ENCODE data around the gene PDCD7.

The PDCD7 gene

DNA sequence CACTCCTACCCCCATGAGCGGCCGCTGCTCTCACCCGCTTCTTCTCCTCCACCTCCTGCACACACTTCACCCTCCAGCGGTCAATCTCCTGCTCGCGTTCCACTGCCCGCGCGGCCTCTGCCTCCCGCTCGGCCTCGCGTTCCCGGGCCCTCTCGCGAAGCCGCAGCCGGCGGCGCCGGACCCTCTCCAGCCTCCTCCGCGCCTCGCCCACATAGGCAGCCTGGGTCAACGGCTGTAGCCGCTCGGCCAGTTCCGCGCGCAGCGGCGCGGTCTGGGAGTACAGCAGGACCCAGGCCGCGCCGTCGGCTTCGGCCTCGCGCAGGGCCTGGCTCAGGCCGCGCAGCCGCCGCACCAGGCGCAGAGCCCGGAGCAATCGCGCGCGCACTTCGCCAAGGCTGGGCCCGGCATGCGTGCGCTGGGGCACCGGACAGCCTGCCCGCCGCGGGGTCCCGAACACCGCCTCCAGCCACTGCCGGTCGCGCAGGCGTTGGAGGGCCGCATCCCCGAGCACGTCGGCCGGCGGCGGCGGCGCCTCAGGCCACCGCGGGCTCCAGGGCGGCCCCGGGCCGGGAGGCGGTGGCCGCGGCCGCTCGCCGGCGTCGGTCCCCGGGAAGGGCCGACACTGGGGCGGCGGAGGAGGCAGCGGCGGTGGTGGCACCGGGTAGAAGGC lies 595 bp downstream of the PDCD7 start:
- TF ChIP-seq PAX5 (IDR thresholded peaks at IDR 0.05; ENCODE audit: insufficient read depth, low read length, severe bottlenecking) = no peak
- TF ChIP-seq POLR2AphosphoS5 (IDR thresholded peaks at IDR 0.05; ENCODE audit: low read depth, low read length) = 0 out of 2 replicates have a peak, but pooled peaks have one; percentile 20
- no peak for TF ChIP-seq POU2F2 (IDR thresholded peaks at IDR 0.05; ENCODE audit: low read depth, low read length)
- TF ChIP-seq POLR2A (IDR thresholded peaks at IDR 0.05; ENCODE audit: low read depth, low read length) = no peak
- peak; percentile 33 for FAIRE-seq
- DNase-seq (ENCODE audit: insufficient read length, low spot score) = peak; percentile 66

- FAIRE-seq = no peak
- DNase-seq (ENCODE audit: insufficient read length, low spot score) = no peak
- TF ChIP-seq SPI1 (IDR thresholded peaks at IDR 0.05; ENCODE audit: low read depth, low read length) = no peak
- no peak for TF ChIP-seq POU2F2 (IDR thresholded peaks at IDR 0.05; ENCODE audit: low read depth, low read length)
- TF ChIP-seq PAX5 (IDR thresholded peaks at IDR 0.05; ENCODE audit: insufficient read depth, low read length, severe bottlenecking) = no peak
- no peak for TF ChIP-seq POLR2A (IDR thresholded peaks at IDR 0.05; ENCODE audit: low read depth, low read length)
Measured at GRCh38 chr15:65130941-65131340, 2.7 kb downstream of the PDCD7 start.

GRCh38 chr15:65115542-65115941 lies 18.1 kb downstream of the PDCD7 start:
- no peak for FAIRE-seq
- TF ChIP-seq PAX5 (IDR thresholded peaks at IDR 0.05; ENCODE audit: insufficient read depth, low read length, severe bottlenecking) (no peak), TAF1 (IDR thresholded peaks at IDR 0.05; ENCODE audit: low read depth, low read length) (no peak)

GRCh38 chr15:65115086-65115485 lies 18.5 kb downstream of the PDCD7 start, which contains the start of gene UBAP1L:
UBAP1L (minus strand) TSS chr15:65115200; CDS start chr15:65106215, 8,985 bp downstream.
- TF ChIP-seq TAF1 (IDR thresholded peaks at IDR 0.05; ENCODE audit: low read depth, low read length) (no peak), POLR2A (IDR thresholded peaks at IDR 0.05; ENCODE audit: low read depth, low read length) (no peak), PAX5 (IDR thresholded peaks at IDR 0.05; ENCODE audit: insufficient read depth, low read length, severe bottlenecking) (no peak)
- DNase-seq (ENCODE audit: insufficient read length, low spot score) (no peak), FAIRE-seq (no peak)

More at GRCh38 chr15:65115542-65115941, 18.1 kb downstream of the PDCD7 start:
- DNase-seq (ENCODE audit: insufficient read length, low spot score) = no peak

DNA sequence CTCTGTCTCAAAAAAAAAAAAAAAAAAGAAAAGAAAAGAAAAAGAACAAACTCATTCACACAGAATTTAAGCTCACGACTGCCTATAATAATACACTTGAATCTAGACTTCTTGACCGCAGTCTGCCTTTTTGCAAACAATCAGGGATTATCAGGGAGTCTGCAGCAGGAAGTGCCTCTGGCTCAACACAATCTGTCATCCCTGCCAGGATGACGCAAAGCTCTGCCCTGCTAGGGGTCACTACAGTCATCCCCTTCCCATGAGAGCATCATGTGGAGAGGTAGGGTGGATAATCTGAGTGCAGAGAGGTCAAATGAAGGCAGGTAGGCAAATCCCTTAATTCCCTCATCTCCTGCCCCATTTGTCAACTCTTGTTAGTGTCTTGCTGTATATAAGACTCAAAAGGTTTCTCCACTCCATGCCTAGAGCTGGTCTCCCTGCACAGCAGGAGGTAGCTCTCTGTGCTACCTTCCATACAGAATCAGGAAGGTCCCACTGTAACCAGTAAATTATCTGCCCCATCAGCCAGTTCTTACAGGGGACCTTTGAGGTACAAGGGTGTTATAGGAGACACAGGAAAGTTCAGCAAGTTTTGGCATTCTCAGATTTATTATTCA lies 22.8 kb downstream of the PDCD7 start:
- TF ChIP-seq POLR2A (IDR thresholded peaks at IDR 0.05; ENCODE audit: low read depth, low read length) (no peak), PAX5 (IDR thresholded peaks at IDR 0.05; ENCODE audit: insufficient read depth, low read length, severe bottlenecking) (no peak), TAF1 (IDR thresholded peaks at IDR 0.05; ENCODE audit: low read depth, low read length) (no peak), POU2F2 (IDR thresholded peaks at IDR 0.05; ENCODE audit: low read depth, low read length) (no peak), POLR2AphosphoS5 (IDR thresholded peaks at IDR 0.05; ENCODE audit: low read depth, low read length) (no peak), SPI1 (IDR thresholded peaks at IDR 0.05; ENCODE audit: low read depth, low read length) (no peak)
- no peak for DNase-seq (ENCODE audit: insufficient read length, low spot score)
- FAIRE-seq = no peak

DNA sequence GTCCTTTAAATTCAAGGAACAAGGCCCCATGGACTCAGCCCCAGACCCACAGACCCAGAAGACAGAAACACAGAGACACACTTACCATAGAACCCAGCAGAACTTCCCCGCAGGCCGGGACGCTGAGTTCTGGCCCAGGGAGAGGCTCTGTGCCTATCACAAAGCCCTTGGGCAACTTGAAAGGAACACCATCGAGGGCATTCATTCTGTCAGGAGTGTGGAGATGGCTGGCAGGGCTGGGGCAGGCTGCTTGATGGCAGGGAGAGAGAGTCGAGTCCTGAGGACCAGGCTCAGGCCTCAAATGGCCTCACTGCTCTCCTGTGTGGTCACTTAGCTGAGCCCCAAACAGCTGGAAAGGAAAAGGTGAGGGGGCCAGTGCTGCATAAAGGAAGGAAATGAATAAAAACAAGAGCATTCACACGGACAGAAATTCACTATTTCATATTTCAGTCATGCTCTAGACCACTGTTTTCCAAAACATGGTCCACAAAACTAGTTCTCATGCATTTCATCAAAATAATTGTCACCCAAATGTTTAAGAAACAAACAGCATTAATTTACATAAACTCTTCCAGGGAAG lies 27.5 kb downstream of the PDCD7 start:
- FAIRE-seq = no peak
- TF ChIP-seq PAX5 (IDR thresholded peaks at IDR 0.05; ENCODE audit: insufficient read depth, low read length, severe bottlenecking) (no peak), POU2F2 (IDR thresholded peaks at IDR 0.05; ENCODE audit: low read depth, low read length) (no peak), POLR2A (IDR thresholded peaks at IDR 0.05; ENCODE audit: low read depth, low read length) (no peak), SPI1 (IDR thresholded peaks at IDR 0.05; ENCODE audit: low read depth, low read length) (no peak), TAF1 (IDR thresholded peaks at IDR 0.05; ENCODE audit: low read depth, low read length) (no peak), POLR2AphosphoS5 (IDR thresholded peaks at IDR 0.05; ENCODE audit: low read depth, low read length) (no peak)
- no peak for DNase-seq (ENCODE audit: insufficient read length, low spot score)

DNA sequence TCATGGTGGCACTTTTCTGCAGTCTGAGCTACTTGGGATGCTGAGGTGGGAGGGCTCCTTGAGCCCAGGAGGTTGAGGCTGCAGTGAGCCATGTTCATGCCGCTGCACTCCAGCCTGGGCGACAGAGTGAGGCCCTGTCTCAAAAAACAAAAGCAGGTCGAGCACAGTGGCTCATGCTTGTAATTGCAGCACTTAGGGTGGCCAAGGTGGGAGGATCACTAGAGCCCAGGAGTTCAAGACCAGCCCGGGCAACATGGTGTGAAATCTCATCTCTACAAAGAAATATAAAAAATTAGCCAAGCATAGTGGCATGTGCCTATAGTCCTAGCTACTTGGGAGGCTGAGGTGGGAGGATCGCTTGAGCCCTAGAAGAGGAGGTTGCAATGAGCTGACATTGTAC lies 28.6 kb downstream of the PDCD7 start:
- no peak for DNase-seq (ENCODE audit: insufficient read length, low spot score)
- FAIRE-seq = no peak
- TF ChIP-seq TAF1 (IDR thresholded peaks at IDR 0.05; ENCODE audit: low read depth, low read length) (no peak), POLR2A (IDR thresholded peaks at IDR 0.05; ENCODE audit: low read depth, low read length) (no peak), POLR2AphosphoS5 (IDR thresholded peaks at IDR 0.05; ENCODE audit: low read depth, low read length) (no peak), POU2F2 (IDR thresholded peaks at IDR 0.05; ENCODE audit: low read depth, low read length) (no peak), PAX5 (IDR thresholded peaks at IDR 0.05; ENCODE audit: insufficient read depth, low read length, severe bottlenecking) (no peak), SPI1 (IDR thresholded peaks at IDR 0.05; ENCODE audit: low read depth, low read length) (no peak)

DNA sequence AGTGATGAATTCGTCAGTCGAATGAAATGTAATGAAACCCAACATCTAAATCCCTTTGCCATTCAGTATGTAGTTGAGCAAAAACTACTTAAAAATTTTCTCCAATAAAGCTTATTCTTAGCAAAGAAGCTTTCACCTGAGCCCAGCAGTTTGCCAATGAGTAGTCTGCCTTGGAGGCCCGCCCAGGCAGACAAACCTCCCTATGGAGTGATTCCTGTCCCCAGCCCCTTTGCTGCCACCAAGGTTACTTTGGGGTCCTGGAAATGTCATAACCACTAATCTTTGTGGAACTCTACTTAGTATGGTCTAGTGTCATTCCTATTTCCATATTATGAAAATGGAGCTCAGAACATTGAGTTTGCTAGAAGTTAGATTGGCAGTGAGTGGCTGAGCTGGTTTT lies 30.7 kb downstream of the PDCD7 start:
- no peak for FAIRE-seq
- TF ChIP-seq POU2F2 (IDR thresholded peaks at IDR 0.05; ENCODE audit: low read depth, low read length) (no peak), TAF1 (IDR thresholded peaks at IDR 0.05; ENCODE audit: low read depth, low read length) (no peak), SPI1 (IDR thresholded peaks at IDR 0.05; ENCODE audit: low read depth, low read length) (no peak), PAX5 (IDR thresholded peaks at IDR 0.05; ENCODE audit: insufficient read depth, low read length, severe bottlenecking) (no peak), POLR2AphosphoS5 (IDR thresholded peaks at IDR 0.05; ENCODE audit: low read depth, low read length) (no peak), POLR2A (IDR thresholded peaks at IDR 0.05; ENCODE audit: low read depth, low read length) (no peak)
- DNase-seq (ENCODE audit: insufficient read length, low spot score) = no peak

GRCh38 chr15:65101891-65102708 lies 31.5 kb downstream of the PDCD7 start:
- FAIRE-seq (no peak), DNase-seq (ENCODE audit: insufficient read length, low spot score) (no peak)
- TF ChIP-seq TAF1 (IDR thresholded peaks at IDR 0.05; ENCODE audit: low read depth, low read length) = no peak
- no peak for TF ChIP-seq POLR2A (IDR thresholded peaks at IDR 0.05; ENCODE audit: low read depth, low read length)
- no peak for TF ChIP-seq POU2F2 (IDR thresholded peaks at IDR 0.05; ENCODE audit: low read depth, low read length)
- no peak for TF ChIP-seq PAX5 (IDR thresholded peaks at IDR 0.05; ENCODE audit: insufficient read depth, low read length, severe bottlenecking)
- no peak for TF ChIP-seq SPI1 (IDR thresholded peaks at IDR 0.05; ENCODE audit: low read depth, low read length)
- TF ChIP-seq POLR2AphosphoS5 (IDR thresholded peaks at IDR 0.05; ENCODE audit: low read depth, low read length) = no peak

All from GM12891 (cell line).